ENCODE results near the gene WWOX.

The WWOX gene

GRCh38 chr16:78882150-78882549 lies 782.7 kb downstream of the WWOX start:
- no peak for TF ChIP-seq CTCF (IDR thresholded peaks at IDR 0.05; ENCODE audit: control insufficient read depth, insufficient read depth, low read depth, low read length, missing control alignments)
- H3K4me3 ChIP-seq (ENCODE audit: control insufficient read depth, low read depth, low read length) = no peak overlapping the region
- no peak for DNase-seq (ENCODE audit: low read depth)

GRCh38 chr16:78882751-78883150 lies 783.3 kb downstream of the WWOX start:
- no peak for DNase-seq (ENCODE audit: low read depth)
- no peak for TF ChIP-seq CTCF (IDR thresholded peaks at IDR 0.05; ENCODE audit: control insufficient read depth, insufficient read depth, low read depth, low read length, missing control alignments)
- no peak overlapping the region for H3K4me3 ChIP-seq (ENCODE audit: control insufficient read depth, low read depth, low read length)

- no peak for DNase-seq (ENCODE audit: low read depth)
- H3K4me3 ChIP-seq (ENCODE audit: control insufficient read depth, low read depth, low read length) = no peak overlapping the region
- TF ChIP-seq CTCF (IDR thresholded peaks at IDR 0.05; ENCODE audit: control insufficient read depth, insufficient read depth, low read depth, low read length, missing control alignments) = no peak
Observed at GRCh38 chr16:78884204-78884603, 784.8 kb downstream of the WWOX start.

- H3K4me3 ChIP-seq (ENCODE audit: control insufficient read depth, low read depth, low read length) = no peak overlapping the region
- no peak for DNase-seq (ENCODE audit: low read depth)
- TF ChIP-seq CTCF (IDR thresholded peaks at IDR 0.05; ENCODE audit: control insufficient read depth, insufficient read depth, low read depth, low read length, missing control alignments) = no peak
Observed at GRCh38 chr16:78889346-78889745, 789.9 kb downstream of the WWOX start.

- no peak for DNase-seq (ENCODE audit: low read depth)
- TF ChIP-seq CTCF (IDR thresholded peaks at IDR 0.05; ENCODE audit: control insufficient read depth, insufficient read depth, low read depth, low read length, missing control alignments) = no peak
- H3K4me3 ChIP-seq (ENCODE audit: control insufficient read depth, low read depth, low read length) = no peak overlapping the region
Observed at GRCh38 chr16:78890373-78890895, 791.0 kb downstream of the WWOX start.

- no peak for DNase-seq (ENCODE audit: low read depth)
- no peak for TF ChIP-seq CTCF (IDR thresholded peaks at IDR 0.05; ENCODE audit: control insufficient read depth, insufficient read depth, low read depth, low read length, missing control alignments)
- H3K4me3 ChIP-seq (ENCODE audit: control insufficient read depth, low read depth, low read length) = no peak overlapping the region
Observed at GRCh38 chr16:78892951-78893733, 793.7 kb downstream of the WWOX start.
